GM12878 (cell line): Measurements from ENCODE around the gene RNF181. TPM values are rescaled to one million over a fixed set of nuclear protein-coding genes. Genes with fewer than 3 reads are reported as not detected.

Experiments
- CEBPB ChIP-seq, 2 experiments: fragments of 150-350 bp in 1 of 2; IDR thresholded peaks; 2 replicates each; pipeline ENCODE4 v1.6.1; 2012 to 2014; ENCODE audit warnings: low read depth in 2 of 2, low read length in 2 of 2, borderline replicate concordance in 1 of 2, inconsistent platforms in 1 of 2
- CTCF ChIP-seq, 3 experiments: IDR thresholded peaks in 2 of 3; conservative IDR thresholded peaks in 1 of 3; 2 replicates each; pipeline ENCODE4 v1.5.1; 2011; ENCODE audit warnings: low read depth in 3 of 3, low read length in 3 of 3, mild to moderate bottlenecking in 3 of 3, control low read depth in 2 of 3, moderate library complexity in 2 of 3, inconsistent platforms in 1 of 3, mixed read lengths in 1 of 3; ENCODE audit not compliant: control insufficient read depth in 2 of 3, insufficient read depth in 1 of 3; ENCODE audit errors: extremely low read depth in 1 of 3
- DPF2 ChIP-seq: fragments of 450-650 bp; IDR thresholded peaks from 2 replicates; pipeline ENCODE4 v1.6.1; 2017; ENCODE audit warnings: mild to moderate bottlenecking
- FOXM1 ChIP-seq: IDR thresholded peaks from 2 replicates; pipeline ENCODE4 v1.6.1; 2012; ENCODE audit warnings: low read depth, mild to moderate bottlenecking, inconsistent platforms, low read length, moderate library complexity
- IKZF1 ChIP-seq: fragments of 450-650 bp; conservative IDR thresholded peaks from 2 replicates; pipeline ENCODE4 v1.6.1; 2017; ENCODE audit warnings: antibody characterized with exemption, mild to moderate bottlenecking
- IKZF2 ChIP-seq, 2 experiments: fragments of 450-650 bp; IDR thresholded peaks; 2 replicates each; pipeline ENCODE4 v1.6.1; 2017; ENCODE audit warnings: mild to moderate bottlenecking in 2 of 2, moderate library complexity in 2 of 2
- IRF4 ChIP-seq: IDR thresholded peaks from 2 replicates; pipeline ENCODE4 v1.6.1; 2011; ENCODE audit warnings: low read depth, low read length
- LARP7 ChIP-seq: fragments of 450-650 bp; IDR thresholded peaks from 2 replicates; pipeline ENCODE4 v1.6.1; 2017; ENCODE audit warnings: mild to moderate bottlenecking
- MEF2B ChIP-seq: fragments of 450-650 bp; IDR thresholded peaks from 2 replicates; pipeline ENCODE4 v1.6.1; 2018; ENCODE audit warnings: mild to moderate bottlenecking, moderate library complexity; ENCODE audit not compliant: partially characterized antibody, poor library complexity, severe bottlenecking
- MYB ChIP-seq: fragments of 150-350 bp; IDR thresholded peaks from 2 replicates; pipeline ENCODE4 v1.6.1; 2014; ENCODE audit warnings: mild to moderate bottlenecking, low read depth, low read length, borderline replicate concordance
- MYC ChIP-seq: IDR thresholded peaks from 2 replicates; pipeline ENCODE4 v1.6.1; 2011; ENCODE audit warnings: mild to moderate bottlenecking, low read length, moderate library complexity, inconsistent platforms; ENCODE audit not compliant: insufficient read depth, insufficient replicate concordance, insufficient read length, severe bottlenecking
- NBN ChIP-seq: fragments of 450-650 bp; IDR thresholded peaks from 2 replicates; pipeline ENCODE4 v1.6.1; 2016
- RELA ChIP-seq: fragments of 450-650 bp; IDR thresholded peaks from 2 replicates; pipeline ENCODE4 v1.8.0; 2014; ENCODE audit warnings: borderline replicate concordance; ENCODE audit not compliant: partially characterized antibody
- RFX5 ChIP-seq: IDR thresholded peaks from 2 replicates; pipeline ENCODE4 v1.6.1; 2011; ENCODE audit warnings: low read depth, low read length, improper control_type of control experiment
- RUNX3 ChIP-seq: IDR thresholded peaks from 2 replicates; pipeline ENCODE4 v1.6.1; 2012; ENCODE audit warnings: low read length, inconsistent platforms
- SIX5 ChIP-seq: IDR thresholded peaks from 2 replicates; pipeline ENCODE4 v1.6.1; 2011; ENCODE audit warnings: mild to moderate bottlenecking, low read depth, low read length, moderate library complexity; ENCODE audit not compliant: severe bottlenecking
- SMAD5 ChIP-seq: IDR thresholded peaks from 2 replicates; pipeline ENCODE4 v1.6.1; 2016; ENCODE audit warnings: antibody characterized with exemption, low read depth
- SP1 ChIP-seq: IDR thresholded peaks from one replicate; pipeline ENCODE4 v1.6.1; 2011; ENCODE audit warnings: low read depth, low read length
- TCF12 ChIP-seq: IDR thresholded peaks from 2 replicates; pipeline ENCODE4 v1.6.1; 2011; ENCODE audit warnings: low read depth, mild to moderate bottlenecking, low read length
- ZSCAN29 ChIP-seq: fragments of 450-650 bp; IDR thresholded peaks from 2 replicates; pipeline ENCODE4 v1.6.1; 2017; ENCODE audit warnings: mild to moderate bottlenecking, moderate library complexity
- polyA plus RNA-seq, 11 experiments: library from polyadenylated mRNA; depleted of rRNA in 4 of 11; unstranded in 6 of 11; stranded (reverse) in 5 of 11; fragments of >200 nt; fragmentation: Nextera tagmentation in 4 of 11; fragmentation: Illumina TruSeq in 1 of 11; extraction: Ambion mirVana in 4 of 11; extraction: Trizol in 1 of 11; gene quantifications; 1 replicate in 1 of 11; 2 replicates in 10 of 11; pipeline versions ENCODE4 v1.2.1 to v1.2.3, GENCODE V29; 2011 to 2016; ENCODE audit warnings: inconsistent platforms in 2 of 11, missing spikeins in 2 of 11, low read depth in 1 of 11
- total RNA-seq, 4 experiments: library from RNA; depleted of rRNA in 3 of 4; stranded (reverse); fragments of >200 nt in 3 of 4; fragmentation: Illumina TruSeq in 1 of 4; extraction: Trizol in 1 of 4; gene quantifications; 2 replicates each; pipeline versions ENCODE4 v1.2.1 to v1.2.3, GENCODE V29; 2013 to 2021
- TF ChIP-seq, protein P1 (sequence below): fragments of 450-650 bp; IDR thresholded peaks from 2 replicates; pipeline ENCODE4 v1.6.1; 2017; ENCODE audit warnings: mild to moderate bottlenecking, moderate library complexity
- TF ChIP-seq, protein P2 (sequence below): IDR thresholded peaks from 2 replicates; pipeline ENCODE4 v1.6.1; 2012; ENCODE audit warnings: low read depth, low read length, improper control_type of control experiment
- TF ChIP-seq, protein P3 (sequence below): IDR thresholded peaks from 2 replicates; pipeline ENCODE4 v1.6.1; 2011; ENCODE audit warnings: borderline replicate concordance, low read depth, mild to moderate bottlenecking, moderate library complexity, low read length; ENCODE audit not compliant: insufficient read depth, poor library complexity, severe bottlenecking

The RNF181 gene
- total and polyA plus RNA-seq, 10 of the 15 experiments (the other 5 are each of a cell fraction or from before 2014, with no cell fraction given), result 101 to 409 (median 213) TPM

DNA sequence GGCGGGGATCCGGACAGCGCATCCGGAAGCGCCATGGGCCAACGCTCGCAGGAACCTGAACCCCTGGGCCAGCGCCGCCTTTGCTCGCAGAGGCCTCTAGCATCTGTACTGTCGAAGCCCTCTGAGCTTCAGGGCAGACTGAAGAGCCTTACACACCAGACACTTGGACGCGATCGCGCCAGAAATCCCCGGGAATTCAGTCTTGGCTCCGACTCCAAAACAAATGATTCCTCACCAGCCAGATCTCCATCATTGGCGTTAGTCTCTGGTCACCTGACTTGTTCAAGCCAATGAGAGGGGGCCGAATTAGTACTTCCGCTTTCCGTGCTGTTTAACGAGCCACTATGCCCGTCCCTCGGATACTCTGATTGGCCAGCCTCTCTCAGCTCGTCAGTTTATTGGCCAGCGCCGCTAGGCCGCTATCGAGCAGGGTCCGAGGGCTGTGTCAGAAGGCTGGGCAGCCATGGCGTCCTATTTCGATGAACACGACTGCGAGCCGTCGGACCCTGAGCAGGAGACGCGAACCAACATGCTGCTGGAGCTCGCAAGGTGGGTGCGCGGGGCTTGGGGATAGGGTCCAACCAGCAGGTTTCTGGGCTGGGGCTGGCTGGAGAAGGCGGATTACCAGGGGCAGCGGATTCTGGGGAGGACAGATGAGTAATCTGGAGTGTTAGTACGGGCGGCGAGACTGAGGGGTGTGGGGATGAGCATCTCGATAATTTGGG lies at the start of gene RNF181 (continued):
- TF ChIP-seq, protein P1, sequence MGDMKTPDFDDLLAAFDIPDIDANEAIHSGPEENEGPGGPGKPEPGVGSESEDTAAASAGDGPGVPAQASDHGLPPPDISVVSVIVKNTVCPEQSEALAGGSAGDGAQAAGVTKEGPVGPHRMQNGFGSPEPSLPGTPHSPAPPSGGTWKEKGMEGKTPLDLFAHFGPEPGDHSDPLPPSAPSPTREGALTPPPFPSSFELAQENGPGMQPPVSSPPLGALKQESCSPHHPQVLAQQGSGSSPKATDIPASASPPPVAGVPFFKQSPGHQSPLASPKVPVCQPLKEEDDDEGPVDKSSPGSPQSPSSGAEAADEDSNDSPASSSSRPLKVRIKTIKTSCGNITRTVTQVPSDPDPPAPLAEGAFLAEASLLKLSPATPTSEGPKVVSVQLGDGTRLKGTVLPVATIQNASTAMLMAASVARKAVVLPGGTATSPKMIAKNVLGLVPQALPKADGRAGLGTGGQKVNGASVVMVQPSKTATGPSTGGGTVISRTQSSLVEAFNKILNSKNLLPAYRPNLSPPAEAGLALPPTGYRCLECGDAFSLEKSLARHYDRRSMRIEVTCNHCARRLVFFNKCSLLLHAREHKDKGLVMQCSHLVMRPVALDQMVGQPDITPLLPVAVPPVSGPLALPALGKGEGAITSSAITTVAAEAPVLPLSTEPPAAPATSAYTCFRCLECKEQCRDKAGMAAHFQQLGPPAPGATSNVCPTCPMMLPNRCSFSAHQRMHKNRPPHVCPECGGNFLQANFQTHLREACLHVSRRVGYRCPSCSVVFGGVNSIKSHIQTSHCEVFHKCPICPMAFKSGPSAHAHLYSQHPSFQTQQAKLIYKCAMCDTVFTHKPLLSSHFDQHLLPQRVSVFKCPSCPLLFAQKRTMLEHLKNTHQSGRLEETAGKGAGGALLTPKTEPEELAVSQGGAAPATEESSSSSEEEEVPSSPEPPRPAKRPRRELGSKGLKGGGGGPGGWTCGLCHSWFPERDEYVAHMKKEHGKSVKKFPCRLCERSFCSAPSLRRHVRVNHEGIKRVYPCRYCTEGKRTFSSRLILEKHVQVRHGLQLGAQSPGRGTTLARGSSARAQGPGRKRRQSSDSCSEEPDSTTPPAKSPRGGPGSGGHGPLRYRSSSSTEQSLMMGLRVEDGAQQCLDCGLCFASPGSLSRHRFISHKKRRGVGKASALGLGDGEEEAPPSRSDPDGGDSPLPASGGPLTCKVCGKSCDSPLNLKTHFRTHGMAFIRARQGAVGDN, result peak; percentile 25; the same call in 1 of the 2 replicates
- TF ChIP-seq IKZF2 (IDR thresholded peaks at IDR 0.05) (peak; percentile 63 to 64; a peak in 3 of 4 replicates), SIX5 (no peak), DPF2 (no peak), CEBPB (IDR thresholded peaks at IDR 0.05; ENCODE audit: borderline replicate concordance in 1 of 2, low read depth in 2 of 2, low read length in 2 of 2) (no peak), IRF4 (no peak), MEF2B (no peak), IKZF1 (peak; percentile 88), NBN (0 out of 2 replicates have a peak, but pooled peaks have one; percentile 69), SP1 (peak; percentile 95), ZSCAN29 (no peak), RUNX3 (no peak), RFX5 (peak; percentile 87), CTCF (IDR thresholded peaks at IDR 0.05 in 2 of 3, conservative IDR thresholded peaks at IDR 0.05 in 1 of 3; ENCODE audit: control insufficient read depth in 2 of 3, extremely low read depth in 1 of 3, insufficient read depth in 1 of 3, low read depth in 3 of 3, low read length in 3 of 3) (no peak), MYB (no peak), FOXM1 (no peak), SMAD5 (0 out of 2 replicates have a peak, but pooled peaks have one; percentile 48), RELA (peak; percentile 32), TCF12 (no peak), LARP7 (peak; percentile 42; the same call in 1 of the 2 replicates), MYC (no peak)
- TF ChIP-seq, protein P2, sequence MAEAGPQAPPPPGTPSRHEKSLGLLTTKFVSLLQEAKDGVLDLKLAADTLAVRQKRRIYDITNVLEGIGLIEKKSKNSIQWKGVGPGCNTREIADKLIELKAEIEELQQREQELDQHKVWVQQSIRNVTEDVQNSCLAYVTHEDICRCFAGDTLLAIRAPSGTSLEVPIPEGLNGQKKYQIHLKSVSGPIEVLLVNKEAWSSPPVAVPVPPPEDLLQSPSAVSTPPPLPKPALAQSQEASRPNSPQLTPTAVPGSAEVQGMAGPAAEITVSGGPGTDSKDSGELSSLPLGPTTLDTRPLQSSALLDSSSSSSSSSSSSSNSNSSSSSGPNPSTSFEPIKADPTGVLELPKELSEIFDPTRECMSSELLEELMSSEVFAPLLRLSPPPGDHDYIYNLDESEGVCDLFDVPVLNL, result no peak
- TF ChIP-seq, protein P3, sequence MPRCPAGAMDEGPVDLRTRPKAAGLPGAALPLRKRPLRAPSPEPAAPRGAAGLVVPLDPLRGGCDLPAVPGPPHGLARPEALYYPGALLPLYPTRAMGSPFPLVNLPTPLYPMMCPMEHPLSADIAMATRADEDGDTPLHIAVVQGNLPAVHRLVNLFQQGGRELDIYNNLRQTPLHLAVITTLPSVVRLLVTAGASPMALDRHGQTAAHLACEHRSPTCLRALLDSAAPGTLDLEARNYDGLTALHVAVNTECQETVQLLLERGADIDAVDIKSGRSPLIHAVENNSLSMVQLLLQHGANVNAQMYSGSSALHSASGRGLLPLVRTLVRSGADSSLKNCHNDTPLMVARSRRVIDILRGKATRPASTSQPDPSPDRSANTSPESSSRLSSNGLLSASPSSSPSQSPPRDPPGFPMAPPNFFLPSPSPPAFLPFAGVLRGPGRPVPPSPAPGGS, result no peak
